Effector CD8-positive, alpha-beta T cell (primary cell): ENCODE results near the gene MAML1.
"Not testable (repeated sequence)": the region's sequence is repeated elsewhere in the genome, so short reads cannot be mapped to it uniquely, and the experiment has no call there.

Experiments
- DNase-seq: peaks from one replicate; lab custom pipeline; 2025; lab: John Stamatoyannopoulos, UW

The MAML1 gene

GRCh38 chr5:179733772-179734126 lies 1.1 kb downstream of the MAML1 start:
- no peak for DNase-seq

- no peak for DNase-seq
Observed at GRCh38 chr5:179734536-179735164, 2.0 kb downstream of the MAML1 start.

GRCh38 chr5:179738742-179739141 lies 6.1 kb downstream of the MAML1 start:
- no peak for DNase-seq

GRCh38 chr5:179744106-179744505 lies 11.5 kb downstream of the MAML1 start:
- DNase-seq = not testable (repeated sequence)

GRCh38 chr5:179746872-179747271 lies 14.2 kb downstream of the MAML1 start:
- DNase-seq = no peak

GRCh38 chr5:179747811-179748210 lies 15.2 kb downstream of the MAML1 start:
- DNase-seq = no peak

GRCh38 chr5:179749857-179750508 lies 17.4 kb downstream of the MAML1 start:
- DNase-seq = no peak

- DNase-seq = no peak
Observed at GRCh38 chr5:179753971-179754370, 21.3 kb downstream of the MAML1 start.

- no peak for DNase-seq
Observed at GRCh38 chr5:179755022-179755421, 22.4 kb downstream of the MAML1 start.

GRCh38 chr5:179758955-179759354 lies 26.3 kb downstream of the MAML1 start:
- no peak for DNase-seq

GRCh38 chr5:179759581-179760551 lies 27.2 kb downstream of the MAML1 start:
- DNase-seq = no peak

GRCh38 chr5:179762079-179762780 lies 29.6 kb downstream of the MAML1 start:
- no peak for DNase-seq

GRCh38 chr5:179762781-179763176 lies 30.2 kb downstream of the MAML1 start:
- no peak for DNase-seq

- DNase-seq = peak; percentile 30
Observed at GRCh38 chr5:179763215-179763945, 30.8 kb downstream of the MAML1 start.

GRCh38 chr5:179764056-179764455 lies 31.4 kb downstream of the MAML1 start:
- DNase-seq = no peak

- no peak for DNase-seq
Observed at GRCh38 chr5:179765400-179765799, 32.8 kb downstream of the MAML1 start.

- DNase-seq = no peak
Observed at GRCh38 chr5:179766021-179766725, 33.6 kb downstream of the MAML1 start.

- DNase-seq = no peak
Observed at GRCh38 chr5:179766726-179767455, 34.3 kb downstream of the MAML1 start.

GRCh38 chr5:179767496-179768100 lies 35.0 kb downstream of the MAML1 start:
- no peak for DNase-seq
